GM18502 (cell line): Measurements from ENCODE around the gene SCN3B.

Experiments
- ATAC-seq: cut with Tn5 transposase; IDR thresholded peaks from one replicate; pipeline ENCODE4 v1.9.1; 2021; ENCODE audit warnings: mild to moderate bottlenecking; ENCODE audit not compliant: unreplicated experiment, poor library complexity

SCN3B gene, protein sequence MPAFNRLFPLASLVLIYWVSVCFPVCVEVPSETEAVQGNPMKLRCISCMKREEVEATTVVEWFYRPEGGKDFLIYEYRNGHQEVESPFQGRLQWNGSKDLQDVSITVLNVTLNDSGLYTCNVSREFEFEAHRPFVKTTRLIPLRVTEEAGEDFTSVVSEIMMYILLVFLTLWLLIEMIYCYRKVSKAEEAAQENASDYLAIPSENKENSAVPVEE

GRCh38 chr11:123654566-123655081 lies at the start of gene SCN3B:
SCN3B (minus strand) TSS chr11:123654624; CDS start chr11:123653801, 823 bp downstream.
- peak; percentile 77 for ATAC-seq

DNA sequence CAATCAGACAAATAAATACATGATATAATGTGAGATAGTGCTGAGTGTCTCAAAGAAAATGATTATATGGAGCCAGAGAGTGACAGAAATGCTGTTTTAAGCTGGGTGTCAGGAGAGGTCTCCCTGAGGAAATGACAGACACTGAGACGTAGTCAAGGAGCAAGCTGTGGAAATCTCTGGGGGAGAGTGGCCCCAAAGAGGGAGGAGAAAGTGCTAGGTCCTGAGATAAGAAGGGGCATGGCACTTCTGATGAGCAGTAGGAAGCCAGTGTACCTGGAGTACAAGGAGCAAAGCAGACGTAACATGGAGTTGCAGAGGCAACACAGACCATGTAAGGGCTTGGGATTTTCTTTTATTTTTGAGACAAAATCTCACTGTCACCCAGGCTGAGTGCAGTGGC lies 48.3 kb upstream of the SCN3B start:
- ATAC-seq, result no peak

GRCh38 chr11:123702139-123702538 lies 47.7 kb upstream of the SCN3B start:
- ATAC-seq, result no peak

DNA sequence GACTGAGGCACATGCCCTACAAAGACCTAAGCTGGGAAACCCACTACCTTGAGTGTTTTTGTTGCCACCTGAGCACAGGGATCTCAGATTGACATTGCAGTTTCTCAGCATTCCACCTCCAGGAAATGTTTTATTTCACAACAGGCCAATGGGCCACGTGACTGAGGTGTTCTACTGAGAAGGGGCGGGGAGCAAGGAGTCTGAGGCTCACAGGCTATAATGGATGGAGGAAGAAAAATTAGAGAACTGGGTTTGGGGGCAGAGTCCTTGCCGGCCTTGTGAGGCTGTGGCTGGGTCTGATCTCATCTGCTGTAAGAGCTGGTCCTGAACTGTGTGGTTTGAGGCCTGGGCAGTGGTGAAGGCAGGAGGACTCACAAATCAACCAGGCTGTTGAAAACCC lies 46.3 kb upstream of the SCN3B start:
- ATAC-seq, result no peak

GRCh38 chr11:123698546-123699127 lies 44.2 kb upstream of the SCN3B start:
- ATAC-seq, result no peak

DNA sequence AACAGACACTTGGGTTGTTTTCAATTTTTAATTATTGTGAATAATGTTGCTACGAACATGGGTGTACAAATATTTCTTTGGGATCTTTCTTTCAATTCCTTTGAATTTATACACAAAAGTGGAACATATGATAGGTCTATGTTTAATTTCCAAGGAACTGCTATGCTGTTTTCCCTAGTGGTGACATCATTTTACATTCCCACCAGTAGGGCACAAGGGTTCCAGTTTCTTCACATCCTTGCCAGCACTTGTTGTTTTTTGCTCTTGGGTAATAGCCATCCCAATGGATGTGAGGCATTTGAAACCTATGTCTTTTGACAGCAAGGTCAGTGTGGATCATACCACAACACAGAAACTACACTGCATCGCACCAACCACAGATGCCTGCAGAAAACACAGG lies 41.8 kb upstream of the SCN3B start:
- ATAC-seq, result no peak

GRCh38 chr11:123695231-123695630 lies 40.8 kb upstream of the SCN3B start:
- no peak for ATAC-seq

GRCh38 chr11:123694551-123694950 lies 40.1 kb upstream of the SCN3B start:
- no peak for ATAC-seq

- ATAC-seq, result no peak
These were observed 38.5 kb upstream of the SCN3B start for GRCh38 chr11:123692961-123693360.

GRCh38 chr11:123690485-123690884 lies 36.1 kb upstream of the SCN3B start:
- ATAC-seq, result no peak

GRCh38 chr11:123684601-123685000 lies 30.2 kb upstream of the SCN3B start:
- no peak for ATAC-seq

DNA sequence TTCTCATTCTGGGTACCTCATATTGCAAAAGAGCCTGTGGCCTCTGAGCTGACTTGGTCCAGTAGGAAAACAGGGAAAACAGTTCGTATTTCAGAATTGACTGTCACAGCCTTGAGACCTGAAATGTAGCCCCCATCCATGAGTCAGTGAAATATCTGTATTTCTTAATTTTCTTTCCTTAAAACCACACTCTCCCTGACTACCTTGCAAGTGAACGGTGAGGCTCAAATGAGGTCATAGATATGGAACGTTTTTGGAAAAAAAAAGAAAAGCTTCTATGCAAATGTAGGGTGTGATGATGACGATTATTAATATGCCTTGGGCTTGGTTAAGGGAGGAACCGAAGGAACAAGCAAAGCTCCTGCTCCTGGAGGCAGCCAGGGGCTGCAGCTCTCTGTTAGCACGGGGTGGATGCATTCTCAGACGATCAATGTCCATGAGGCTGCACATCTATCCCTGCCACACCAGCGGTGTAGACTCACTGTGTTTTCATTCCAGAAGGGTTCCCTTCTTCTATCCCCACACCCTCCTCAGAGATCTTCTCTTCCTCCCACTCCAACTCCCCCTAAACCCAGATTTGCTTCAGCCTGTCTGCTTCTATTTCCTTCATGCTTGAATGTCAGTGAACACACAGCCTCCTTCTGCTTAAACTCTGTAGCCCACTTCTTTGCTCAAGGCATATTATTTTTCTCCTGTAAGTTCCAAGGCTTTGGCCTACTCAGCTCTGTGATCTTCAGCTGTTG lies 29.2 kb upstream of the SCN3B start:
- ATAC-seq, result no peak

GRCh38 chr11:123682696-123683410 lies 28.4 kb upstream of the SCN3B start:
- ATAC-seq, result no peak

DNA sequence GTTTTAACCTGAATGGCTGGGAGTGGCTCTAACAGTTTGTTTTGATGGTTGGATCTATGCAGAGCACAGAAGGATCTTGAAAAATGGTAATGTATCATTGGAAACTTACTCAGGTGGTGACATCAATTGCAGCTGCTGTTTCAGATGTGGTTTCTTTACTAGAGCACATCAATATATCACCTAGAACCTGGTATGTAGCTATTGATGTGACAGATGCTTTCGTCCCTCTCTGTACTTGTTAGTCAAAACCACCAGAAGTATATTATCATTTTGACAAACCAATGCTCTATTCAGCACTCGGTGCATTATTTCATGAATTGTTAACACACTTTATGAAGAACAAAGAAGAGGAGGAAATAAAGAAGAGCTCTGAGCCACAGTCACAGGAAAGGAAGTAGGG lies 26.6 kb upstream of the SCN3B start:
- ATAC-seq, result no peak

DNA sequence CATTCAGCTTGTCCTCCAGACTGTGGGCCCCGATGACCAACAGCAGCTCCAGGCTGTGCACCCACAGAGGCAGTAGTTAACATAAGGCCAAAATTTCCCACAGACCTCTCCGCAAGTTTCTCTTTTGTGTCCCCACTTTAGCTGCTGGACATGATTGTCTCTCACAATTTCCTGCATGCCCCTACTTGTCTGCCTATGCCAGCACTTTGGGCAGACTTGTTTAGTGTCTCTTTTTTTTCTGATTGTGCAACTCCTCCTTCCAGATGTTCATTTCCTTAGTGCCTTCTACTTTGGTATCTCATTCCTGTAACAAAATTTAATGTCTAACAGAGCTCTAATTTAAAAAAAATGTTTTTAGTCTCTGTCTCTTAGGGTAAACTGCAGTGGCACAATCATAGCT lies 23.8 kb upstream of the SCN3B start:
- no peak for ATAC-seq

GRCh38 chr11:123677510-123677909 lies 23.1 kb upstream of the SCN3B start:
- no peak for ATAC-seq

GRCh38 chr11:123674297-123674696 lies 19.9 kb upstream of the SCN3B start:
- no peak for ATAC-seq

GRCh38 chr11:123672568-123672967 lies 18.1 kb upstream of the SCN3B start:
- no peak for ATAC-seq

GRCh38 chr11:123671534-123671933 lies 17.1 kb upstream of the SCN3B start:
- no peak for ATAC-seq

GRCh38 chr11:123670081-123670480 lies 15.7 kb upstream of the SCN3B start:
- ATAC-seq, result no peak

DNA sequence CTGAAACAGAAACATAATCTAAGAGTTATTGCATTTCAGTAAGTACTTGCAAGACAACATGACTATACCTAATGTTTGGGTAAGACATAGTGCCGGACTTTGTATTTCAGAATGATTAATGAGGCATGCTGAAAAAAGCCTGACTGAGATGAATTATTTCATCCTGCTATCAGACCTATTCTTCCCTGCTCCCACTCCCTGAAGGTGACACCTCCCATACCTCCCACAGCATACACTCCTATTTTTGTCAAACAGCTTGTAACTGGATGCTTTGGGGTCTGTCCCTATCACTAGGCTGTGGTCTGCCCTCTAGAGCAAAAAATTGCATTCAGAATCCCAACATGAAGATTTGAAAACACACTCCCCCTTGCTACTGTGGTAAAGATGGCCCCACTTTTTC lies 10.9 kb upstream of the SCN3B start:
- ATAC-seq, result no peak
